Measurements from ENCODE around the gene GABBR2.

The GABBR2 gene

DNA sequence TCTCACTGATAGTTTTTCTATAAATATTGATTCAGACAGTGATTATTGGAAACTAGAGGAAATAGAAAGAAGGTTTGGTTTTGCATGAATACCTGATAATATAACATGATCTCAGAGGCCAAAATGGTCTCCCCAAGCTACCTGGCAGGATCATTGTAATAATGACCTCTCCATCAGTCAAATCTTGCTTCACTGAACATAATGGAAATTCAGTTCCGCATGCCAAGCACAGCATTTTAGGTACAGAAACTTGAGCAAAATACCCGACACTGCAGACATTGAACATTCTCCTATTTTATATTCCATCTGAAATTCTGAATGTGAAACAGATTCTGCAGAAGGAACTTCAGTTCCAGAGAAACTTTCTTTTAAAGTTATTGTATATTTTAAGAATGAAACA, 444.2 kb downstream of the GABBR2 start:
- Histone ChIP-seq H3K18ac (ENCODE audit: low read length) (no peak overlapping the region), H4K91ac (ENCODE audit: low read depth, low read length) (no peak overlapping the region), H3K27me3 (ENCODE audit: insufficient read depth, low read length) (no peaks in the 10 kb centered on the region), H3K23ac (ENCODE audit: low read length) (no peak overlapping the region), H3K9ac (ENCODE audit: low read length) (no peak overlapping the region), H2AFZ (ENCODE audit: insufficient read depth, low read length, poor library complexity) (no peak overlapping the region), H3K27ac (ENCODE audit: low read depth, low read length) (no peak overlapping the region), H3K4me1 (ENCODE audit: control insufficient read depth in 1 of 2, insufficient read depth in 2 of 2, low read length in 2 of 2) (no peaks in the 10 kb centered on the region), H3K4me3 (ENCODE audit: low read depth, low read length) (no peak overlapping the region), H2BK120ac (ENCODE audit: insufficient read depth, low read length, poor library complexity) (no peak overlapping the region), H3K79me2 (ENCODE audit: control insufficient read depth, insufficient read depth, low read length, poor library complexity) (no peaks in the 10 kb centered on the region), H3K79me1 (ENCODE audit: low read length) (no peaks in the 10 kb centered on the region), H3K4me2 (ENCODE audit: low read length) (no peak overlapping the region), H2BK12ac (ENCODE audit: low read length) (no peak overlapping the region), H2AK5ac (ENCODE audit: low read length) (no peak overlapping the region), H4K8ac (ENCODE audit: low read depth, low read length) (no peak overlapping the region), H3K9me3 (ENCODE audit: insufficient read depth, low read depth, low read length) (no peaks in the 10 kb centered on the region), H2BK5ac (ENCODE audit: low read depth, low read length, poor library complexity) (no peak overlapping the region), H3K4ac (ENCODE audit: low read depth, low read length) (no peak overlapping the region), H3K36me3 (ENCODE audit: control insufficient read depth in 1 of 2, insufficient read depth in 2 of 2, low read length in 2 of 2) (no peaks in the 10 kb centered on the region), H4K12ac (ENCODE audit: low read depth, low read length) (no peak overlapping the region), H3K14ac (ENCODE audit: low read length) (no peak overlapping the region)
- no peak for DNase-seq
- no CpG with 5 or more reads among the region's 2 CpGs for WGBS (ENCODE audit: extremely low coverage, insufficient coverage, insufficient read length)

DNA sequence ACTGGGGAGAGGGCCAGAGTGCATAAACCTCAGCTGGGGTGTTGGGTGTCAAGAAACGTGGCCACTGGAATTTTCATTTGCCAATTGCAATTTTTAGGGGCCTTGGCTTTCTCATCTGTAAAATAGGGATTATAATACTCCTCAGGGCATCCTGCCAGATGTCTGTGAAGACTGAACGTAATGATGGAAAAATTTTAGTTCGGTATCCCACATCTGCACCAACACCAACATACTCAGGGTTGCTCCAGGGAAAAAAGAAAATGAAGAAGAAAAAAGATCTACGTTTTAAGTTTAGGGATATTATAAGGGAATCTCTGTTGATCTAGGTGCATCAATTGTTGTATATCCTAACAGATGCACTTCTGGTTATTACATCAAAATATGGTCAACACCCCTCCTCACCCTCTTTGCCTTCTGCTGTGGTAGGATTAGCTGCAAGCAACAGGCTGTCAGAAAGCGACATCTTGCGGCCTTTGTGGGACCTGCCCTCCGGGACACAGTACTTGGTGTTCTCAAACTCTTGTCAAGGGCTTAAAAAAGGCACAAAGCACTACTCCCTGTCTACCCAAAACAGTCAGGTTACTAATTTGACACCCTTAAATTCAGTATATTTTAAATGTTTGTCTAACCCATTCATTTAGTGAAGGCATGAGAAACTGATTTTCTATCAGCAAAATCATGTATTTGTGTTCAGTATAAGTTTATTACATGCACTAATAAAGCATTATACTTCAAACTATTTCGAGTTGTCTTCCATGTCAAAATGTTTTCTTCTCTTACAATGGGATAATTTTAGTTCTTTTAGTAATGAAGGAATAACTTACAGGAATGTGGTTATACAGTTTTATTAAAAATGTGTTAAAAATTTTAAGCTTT, 445.0 kb downstream of the GABBR2 start:
- Histone ChIP-seq H3K27ac (ENCODE audit: low read depth, low read length) (no peak overlapping the region), H3K9ac (ENCODE audit: low read length) (no peak overlapping the region), H3K27me3 (ENCODE audit: insufficient read depth, low read length) (no peaks in the 10 kb centered on the region), H3K14ac (ENCODE audit: low read length) (no peak overlapping the region), H3K79me1 (ENCODE audit: low read length) (no peaks in the 10 kb centered on the region), H3K4me3 (ENCODE audit: low read depth, low read length) (no peak overlapping the region), H2AK5ac (ENCODE audit: low read length) (no peak overlapping the region), H2AFZ (ENCODE audit: insufficient read depth, low read length, poor library complexity) (no peak overlapping the region), H2BK12ac (ENCODE audit: low read length) (no peak overlapping the region), H3K18ac (ENCODE audit: low read length) (no peak overlapping the region), H3K4me1 (ENCODE audit: control insufficient read depth in 1 of 2, insufficient read depth in 2 of 2, low read length in 2 of 2) (no peaks in the 10 kb centered on the region), H4K8ac (ENCODE audit: low read depth, low read length) (no peak overlapping the region), H4K91ac (ENCODE audit: low read depth, low read length) (no peak overlapping the region), H3K4me2 (ENCODE audit: low read length) (no peak overlapping the region), H2BK120ac (ENCODE audit: insufficient read depth, low read length, poor library complexity) (no peak overlapping the region), H3K79me2 (ENCODE audit: control insufficient read depth, insufficient read depth, low read length, poor library complexity) (no peaks in the 10 kb centered on the region), H3K9me3 (ENCODE audit: insufficient read depth, low read depth, low read length) (no peaks in the 10 kb centered on the region), H3K4ac (ENCODE audit: low read depth, low read length) (no peak overlapping the region), H2BK5ac (ENCODE audit: low read depth, low read length, poor library complexity) (no peak overlapping the region), H3K23ac (ENCODE audit: low read length) (no peak overlapping the region), H4K12ac (ENCODE audit: low read depth, low read length) (no peak overlapping the region), H3K36me3 (ENCODE audit: control insufficient read depth in 1 of 2, insufficient read depth in 2 of 2, low read length in 2 of 2) (no peaks in the 10 kb centered on the region)
- peak; percentile 59 to 87 for DNase-seq
- no CpG with 5 or more reads among the region's 8 CpGs for WGBS (ENCODE audit: extremely low coverage, insufficient coverage, insufficient read length)

DNA sequence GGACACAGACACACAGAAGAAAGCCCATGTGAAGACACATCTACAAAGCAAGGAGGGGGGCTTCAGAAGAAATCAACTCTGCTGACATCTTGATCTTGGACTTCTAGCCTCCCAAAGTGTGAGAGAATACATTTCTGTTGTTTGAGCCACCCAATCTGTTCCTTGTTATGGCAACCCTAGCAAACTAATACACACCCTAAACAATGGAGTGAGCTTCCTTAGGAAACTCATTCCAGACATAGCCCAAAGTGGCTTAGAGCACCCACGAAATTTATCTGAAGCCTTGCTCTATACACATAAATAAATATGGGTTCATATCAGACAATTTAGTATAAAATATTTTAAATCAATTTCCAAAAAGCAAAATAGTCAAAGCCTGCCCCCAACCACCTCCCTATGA, 445.7 kb downstream of the GABBR2 start:
- H4K91ac ChIP-seq (ENCODE audit: low read depth, low read length), result no peak overlapping the region
- H3K79me1 ChIP-seq (ENCODE audit: low read length), result no peaks in the 10 kb centered on the region
- no peaks in the 10 kb centered on the region for H3K36me3 ChIP-seq (ENCODE audit: control insufficient read depth in 1 of 2, insufficient read depth in 2 of 2, low read length in 2 of 2)
- no peak overlapping the region for H3K4me3 ChIP-seq (ENCODE audit: low read depth, low read length)
- H3K14ac ChIP-seq (ENCODE audit: low read length), result no peak overlapping the region
- no peak overlapping the region for H4K8ac ChIP-seq (ENCODE audit: low read depth, low read length)
- no peak overlapping the region for H4K12ac ChIP-seq (ENCODE audit: low read depth, low read length)
- H2BK12ac ChIP-seq (ENCODE audit: low read length), result no peak overlapping the region
- no peaks in the 10 kb centered on the region for H3K27me3 ChIP-seq (ENCODE audit: insufficient read depth, low read length)
- no peak overlapping the region for H2BK120ac ChIP-seq (ENCODE audit: insufficient read depth, low read length, poor library complexity)
- no peak overlapping the region for H3K18ac ChIP-seq (ENCODE audit: low read length)
- WGBS (ENCODE audit: extremely low coverage, insufficient coverage, insufficient read length), result no CpG with 5 or more reads among the region's 1 CpG
- no peaks in the 10 kb centered on the region for H3K79me2 ChIP-seq (ENCODE audit: control insufficient read depth, insufficient read depth, low read length, poor library complexity)
- H3K23ac ChIP-seq (ENCODE audit: low read length), result no peak overlapping the region
- no peak overlapping the region for H3K4me2 ChIP-seq (ENCODE audit: low read length)
- H3K9me3 ChIP-seq (ENCODE audit: insufficient read depth, low read depth, low read length), result no peaks in the 10 kb centered on the region
- no peak overlapping the region for H2AFZ ChIP-seq (ENCODE audit: insufficient read depth, low read length, poor library complexity)
- no peak overlapping the region for H3K9ac ChIP-seq (ENCODE audit: low read length)
- H2AK5ac ChIP-seq (ENCODE audit: low read length), result no peak overlapping the region
- H3K4ac ChIP-seq (ENCODE audit: low read depth, low read length), result no peak overlapping the region
- no peak overlapping the region for H3K27ac ChIP-seq (ENCODE audit: low read depth, low read length)
- DNase-seq, result no peak
- no peak overlapping the region for H2BK5ac ChIP-seq (ENCODE audit: low read depth, low read length, poor library complexity)
- no peaks in the 10 kb centered on the region for H3K4me1 ChIP-seq (ENCODE audit: control insufficient read depth in 1 of 2, insufficient read depth in 2 of 2, low read length in 2 of 2)

DNA sequence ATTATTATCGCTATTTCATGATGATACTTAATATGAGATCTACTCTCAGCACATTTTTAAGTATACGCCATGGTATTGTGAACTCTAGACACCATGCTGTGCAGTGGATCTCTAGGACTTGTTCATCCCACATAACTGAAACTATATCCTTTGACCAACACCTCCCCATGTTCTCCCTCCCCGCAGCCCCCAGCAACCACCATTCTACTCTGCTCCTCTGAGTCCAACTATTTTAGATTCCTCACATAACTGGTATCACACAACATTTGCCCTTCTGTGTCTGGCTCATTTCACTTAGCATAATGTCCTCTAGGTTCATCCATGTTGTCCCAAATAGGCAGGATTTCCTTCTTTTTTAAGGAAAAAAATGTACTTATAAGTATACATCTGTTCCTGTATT, 446.7 kb downstream of the GABBR2 start:
- Histone ChIP-seq H3K36me3 (ENCODE audit: control insufficient read depth in 1 of 2, insufficient read depth in 2 of 2, low read length in 2 of 2) (no peaks in the 10 kb centered on the region), H2AFZ (ENCODE audit: insufficient read depth, low read length, poor library complexity) (no peak overlapping the region), H3K18ac (ENCODE audit: low read length) (no peak overlapping the region), H2BK12ac (ENCODE audit: low read length) (no peak overlapping the region), H3K27me3 (ENCODE audit: insufficient read depth, low read length) (no peaks in the 10 kb centered on the region), H4K91ac (ENCODE audit: low read depth, low read length) (no peak overlapping the region), H3K4ac (ENCODE audit: low read depth, low read length) (no peak overlapping the region), H2BK120ac (ENCODE audit: insufficient read depth, low read length, poor library complexity) (no peak overlapping the region), H3K23ac (ENCODE audit: low read length) (no peak overlapping the region), H2BK5ac (ENCODE audit: low read depth, low read length, poor library complexity) (no peak overlapping the region), H3K4me3 (ENCODE audit: low read depth, low read length) (no peak overlapping the region), H3K4me1 (ENCODE audit: control insufficient read depth in 1 of 2, insufficient read depth in 2 of 2, low read length in 2 of 2) (no peaks in the 10 kb centered on the region), H3K79me1 (ENCODE audit: low read length) (no peaks in the 10 kb centered on the region), H3K79me2 (ENCODE audit: control insufficient read depth, insufficient read depth, low read length, poor library complexity) (no peaks in the 10 kb centered on the region), H3K9me3 (ENCODE audit: insufficient read depth, low read depth, low read length) (no peaks in the 10 kb centered on the region), H3K9ac (ENCODE audit: low read length) (no peak overlapping the region), H3K14ac (ENCODE audit: low read length) (no peak overlapping the region), H2AK5ac (ENCODE audit: low read length) (no peak overlapping the region), H3K27ac (ENCODE audit: low read depth, low read length) (no peak overlapping the region), H4K8ac (ENCODE audit: low read depth, low read length) (no peak overlapping the region), H3K4me2 (ENCODE audit: low read length) (no peak overlapping the region), H4K12ac (ENCODE audit: low read depth, low read length) (no peak overlapping the region)
- no peak for DNase-seq
- WGBS (ENCODE audit: extremely low coverage, insufficient coverage, insufficient read length), result no CpG with 5 or more reads among the region's 3 CpGs

Measured in trophoblast cell (in vitro differentiated cells and primary cell).